H9 (cell line): ENCODE measurements around the gene AP2S1. TPM values are rescaled to one million over a fixed set of nuclear protein-coding genes. Genes with fewer than 3 reads are reported as not detected.

Experiments used
- DNase-seq: peaks from one replicate; pipeline ENCODE4 v3.0.0-alpha.2; 2017
- H2AFZ ChIP-seq: one replicate; pipeline ENCODE4 v1.6.1; 2013; ENCODE audit warnings: mild to moderate bottlenecking, low read length, control low read depth, moderate library complexity
- H2AK5ac ChIP-seq: 2 replicates; pipeline ENCODE4 v1.6.1; 2013; ENCODE audit warnings: low read length, control low read depth, mixed read lengths; ENCODE audit not compliant: insufficient read length
- H2BK120ac ChIP-seq: one replicate; pipeline ENCODE4 v1.6.1; 2013; ENCODE audit warnings: low read depth, mild to moderate bottlenecking, low read length, control low read depth, inconsistent platforms; ENCODE audit not compliant: poor library complexity, severe bottlenecking
- H2BK12ac ChIP-seq: 2 replicates; pipeline ENCODE4 v1.6.1; 2013; ENCODE audit warnings: low read length, control low read depth, mixed read lengths, low read depth; ENCODE audit not compliant: insufficient read length
- H2BK15ac ChIP-seq: 2 replicates; pipeline ENCODE4 v1.6.1; 2013; ENCODE audit warnings: low read depth, low read length, control low read depth
- H2BK20ac ChIP-seq: one replicate; pipeline ENCODE4 v1.6.1; 2013; ENCODE audit warnings: low read depth, mild to moderate bottlenecking, low read length, control low read depth, inconsistent platforms; ENCODE audit not compliant: poor library complexity, severe bottlenecking
- H2BK5ac ChIP-seq: 2 replicates; pipeline ENCODE4 v1.6.1; 2013; ENCODE audit warnings: low read length, control low read depth, mixed read lengths; ENCODE audit not compliant: insufficient read length
- H3K14ac ChIP-seq: 2 replicates; pipeline ENCODE4 v1.6.1; 2013; ENCODE audit warnings: low read length, control low read depth; ENCODE audit not compliant: insufficient read depth
- H3K18ac ChIP-seq: 2 replicates; pipeline ENCODE4 v1.6.1; 2013; ENCODE audit warnings: low read depth, mild to moderate bottlenecking, mixed read lengths, low read length, control low read depth; ENCODE audit not compliant: insufficient read length
- H3K23ac ChIP-seq: 2 replicates; pipeline ENCODE4 v1.6.1; 2013; ENCODE audit warnings: low read length, control low read depth, mixed read lengths, low read depth; ENCODE audit not compliant: insufficient read length
- H3K23me2 ChIP-seq: 2 replicates; pipeline ENCODE4 v1.6.1; 2013; ENCODE audit warnings: low read depth, mild to moderate bottlenecking, mixed read lengths, low read length, control low read depth; ENCODE audit not compliant: insufficient read length, poor library complexity, severe bottlenecking
- H3K27ac ChIP-seq: 2 replicates; pipeline ENCODE4 v1.5.1; 2013; ENCODE audit warnings: low read length, control low read depth, mixed read lengths, low read depth; ENCODE audit not compliant: insufficient read length
- H3K27me3 ChIP-seq: 2 replicates; pipeline ENCODE4 v1.6.1; 2013; ENCODE audit warnings: low read length, control low read depth, inconsistent platforms; ENCODE audit not compliant: insufficient read depth
- H3K4ac ChIP-seq: 2 replicates; pipeline ENCODE4 v1.6.1; 2013; ENCODE audit warnings: low read depth, mild to moderate bottlenecking, control low read depth, inconsistent platforms, low read length, moderate library complexity
- H3K4me1 ChIP-seq: 2 replicates; pipeline ENCODE4 v1.6.1; 2013; ENCODE audit warnings: low read length, control low read depth, inconsistent platforms; ENCODE audit not compliant: insufficient read depth
- H3K4me2 ChIP-seq: 2 replicates; pipeline ENCODE4 v1.6.1; 2013; ENCODE audit warnings: low read length, control low read depth, mixed read lengths; ENCODE audit not compliant: insufficient read length, insufficient read depth
- H3K56ac ChIP-seq: 2 replicates; pipeline ENCODE4 v1.6.1; 2013; ENCODE audit warnings: low read depth, mild to moderate bottlenecking, mixed read lengths, low read length, control low read depth; ENCODE audit not compliant: insufficient read length
- H3K79me1 ChIP-seq: 2 replicates; pipeline ENCODE4 v1.6.1; 2013; ENCODE audit warnings: low read depth, mild to moderate bottlenecking, moderate library complexity, low read length, control low read depth, inconsistent platforms; ENCODE audit not compliant: insufficient read depth, poor library complexity, severe bottlenecking
- H3K79me2 ChIP-seq: 2 replicates; pipeline ENCODE4 v1.6.1; 2013; ENCODE audit warnings: low read length, control low read depth, inconsistent platforms; ENCODE audit not compliant: insufficient read depth
- H3K9ac ChIP-seq: 2 replicates; pipeline ENCODE4 v1.6.1; 2013; ENCODE audit warnings: low read length, control low read depth, mixed read lengths; ENCODE audit not compliant: insufficient read length; ENCODE audit errors: extremely low read depth
- H3K9me3 ChIP-seq: one replicate; pipeline ENCODE4 v1.6.1; 2013; ENCODE audit warnings: low read depth, low read length, inconsistent platforms; ENCODE audit not compliant: control insufficient read depth
- H3T11ph ChIP-seq: one replicate; pipeline ENCODE4 v1.6.1; 2013; ENCODE audit warnings: mild to moderate bottlenecking, low read length, control low read depth, inconsistent platforms
- H4K20me1 ChIP-seq: one replicate; pipeline ENCODE4 v1.6.1; 2013; ENCODE audit not compliant: control insufficient read depth, insufficient read length, insufficient read depth
- H4K5ac ChIP-seq: 2 replicates; pipeline ENCODE4 v1.6.1; 2013; ENCODE audit warnings: low read depth, mild to moderate bottlenecking, mixed read lengths, low read length, control low read depth; ENCODE audit not compliant: insufficient read length
- H4K8ac ChIP-seq: replicated peaks from 2 replicates; pipeline ENCODE4 v1.6.1; 2013; ENCODE audit warnings: low read length, control low read depth, mixed read lengths, low read depth; ENCODE audit not compliant: insufficient read length
- H4K91ac ChIP-seq: 2 replicates; pipeline ENCODE4 v1.6.1; 2013; ENCODE audit warnings: low read depth, mild to moderate bottlenecking, moderate library complexity, mixed read lengths, low read length, control low read depth; ENCODE audit not compliant: insufficient read length
- H3K27ac Mint-ChIP-seq, 3 experiments: 2 replicates in 2 of 3; 3 replicates in 1 of 3; pipeline ENCODE4 v1.8.0; 2020 to 2021; ENCODE audit warnings: mixed read lengths in 3 of 3, mild to moderate bottlenecking in 1 of 3, moderate library complexity in 1 of 3
- H3K27me3 Mint-ChIP-seq: 2 replicates; pipeline ENCODE4 v1.8.0; 2021; ENCODE audit warnings: low read depth, mild to moderate bottlenecking, moderate library complexity, mixed read lengths
- H3K36me3 Mint-ChIP-seq, 3 experiments: 2 replicates in 2 of 3; 3 replicates in 1 of 3; pipeline ENCODE4 v1.8.0; 2020 to 2021; ENCODE audit warnings: low read depth in 3 of 3, mixed read lengths in 3 of 3; ENCODE audit not compliant: insufficient read depth in 1 of 3
- H3K4me1 Mint-ChIP-seq, 2 experiments: 2 replicates each; pipeline ENCODE4 v1.8.0; 2020; ENCODE audit warnings: mixed read lengths in 2 of 2
- H3K4me3 Mint-ChIP-seq, 2 experiments: 2 replicates in 1 of 2; 3 replicates in 1 of 2; pipeline ENCODE4 v1.8.0; 2020 to 2021; ENCODE audit warnings: mild to moderate bottlenecking in 2 of 2, mixed read lengths in 2 of 2, moderate library complexity in 1 of 2
- H3K9me3 Mint-ChIP-seq, 2 experiments: 2 replicates in 1 of 2; 3 replicates in 1 of 2; pipeline ENCODE4 v1.8.0; 2020; ENCODE audit warnings: mild to moderate bottlenecking in 2 of 2, mixed read lengths in 2 of 2, moderate library complexity in 1 of 2
- CTCF ChIP-seq: fragments of 200-600 bp; sonication (generic); conservative IDR thresholded peaks from 3 replicates; pipeline ENCODE4 v1.8.0; 2021; ENCODE audit warnings: antibody characterized with exemption, mild to moderate bottlenecking
- WGBS: extraction: QIAGEN DNeasy Blood & Tissue Kit; methylation state at CpG from one replicate; pipeline ENCODE4 v1.1.7; 2013; ENCODE audit warnings: missing lambda C conversion rate, low lambda C conversion rate, mixed read lengths; ENCODE audit not compliant: insufficient read length; ENCODE audit errors: extremely low coverage; 5-methylcytosine and 5-hydroxymethylcytosine counted together
- total RNA-seq: library from RNA; stranded (reverse); gene quantifications from 2 replicates; pipeline ENCODE4 v1.2.1, GENCODE V29; 2021

The AP2S1 gene
- total RNA-seq, 1 experiment from 2014 or later: 193 TPM

DNA sequence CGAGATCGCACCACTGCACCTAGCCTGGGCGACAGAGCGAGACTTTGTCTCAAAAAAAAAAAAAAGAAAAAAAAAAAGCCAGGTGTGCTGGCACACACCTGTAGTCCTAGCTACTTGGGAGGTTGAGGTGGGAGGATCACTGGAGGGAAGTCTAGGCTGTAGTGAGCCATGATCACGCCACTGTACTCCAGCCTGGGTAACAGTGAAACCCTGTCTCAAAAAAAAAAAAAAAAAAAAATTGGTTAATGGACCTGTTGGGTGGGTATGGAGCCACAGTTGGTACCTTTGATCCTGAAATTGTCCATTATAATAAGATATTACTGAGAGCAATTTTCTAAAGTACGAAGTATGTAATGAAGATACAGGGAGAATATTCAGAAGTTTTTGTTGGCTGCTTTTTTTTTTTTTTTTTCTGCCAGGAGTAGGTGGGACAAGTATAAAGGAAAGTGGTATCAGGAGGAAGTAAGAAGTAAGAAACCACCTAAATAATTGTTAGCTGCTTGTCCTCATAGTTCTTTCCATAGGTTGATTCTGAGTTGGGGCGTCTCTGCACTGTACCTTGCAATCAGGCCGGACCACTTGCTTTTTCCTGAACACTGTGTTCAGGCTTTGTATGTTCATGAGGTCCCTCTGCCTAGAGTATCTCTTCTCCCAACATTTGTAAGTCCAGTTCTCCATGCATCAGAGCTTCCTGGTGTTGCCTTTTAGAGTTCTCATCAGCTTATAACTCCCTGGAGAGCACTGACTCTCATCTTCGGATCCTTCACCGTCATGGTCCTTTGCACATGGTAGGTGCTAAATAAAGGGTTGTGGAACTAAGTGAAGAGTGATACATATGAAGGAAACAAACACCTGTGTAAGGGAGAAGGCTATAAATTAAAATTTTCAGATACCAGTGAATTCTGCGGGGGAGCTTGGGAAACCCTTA, 41.9 kb upstream of the AP2S1 start:
- no peaks in the 10 kb centered on the region for H4K20me1 ChIP-seq

More for the DNA sequence above, 41.9 kb upstream of the AP2S1 start:
- TF ChIP-seq CTCF: no peak
- no peak overlapping the region for H3K14ac ChIP-seq
- H3K9me3 ChIP-seq: no peaks in the 10 kb centered on the region
- Mint-ChIP-seq H3K27me3 (no peaks in the 10 kb centered on the region), H3K4me1 (peaks cover 13 to 21% of the 10 kb centered on the region in 2 experiments), H3K27ac (peak overlapping the region in 1 of 3 experiments; percentile 48; a peak in 3 of 7 replicates), H3K36me3 (peaks cover 1 to 8% (median 3%) of the 10 kb centered on the region in 3 experiments; a peak in 5 of 7 replicates), H3K4me3 (no peak overlapping the region), H3K9me3 (no peaks in the 10 kb centered on the region)
- H3T11ph ChIP-seq: no peak overlapping the region
- H3K27ac ChIP-seq: peak overlapping the region; percentile 7
- H3K23ac ChIP-seq: no peak overlapping the region
- H4K5ac ChIP-seq: no peak overlapping the region
- H3K9ac ChIP-seq: no peak overlapping the region
- H3K18ac ChIP-seq: no peak overlapping the region
- no peak overlapping the region for H2BK120ac ChIP-seq
- no peak overlapping the region for H2AFZ ChIP-seq
- H2AK5ac ChIP-seq: no peak overlapping the region
- no peak overlapping the region for H2BK15ac ChIP-seq
- no peak overlapping the region for H2BK5ac ChIP-seq
- H3K79me1 ChIP-seq: peaks cover 7% of the 10 kb centered on the region
- WGBS: no CpG with 5 or more reads among the region's 11 CpGs
- H3K4me2 ChIP-seq: no peak overlapping the region
- no peaks in the 10 kb centered on the region for H3K23me2 ChIP-seq
- no peak overlapping the region for H3K4ac ChIP-seq
- H3K56ac ChIP-seq: no peak overlapping the region
- DNase-seq: no peak
- peaks cover 7% of the 10 kb centered on the region; the same call in 1 of the 2 replicates for H3K4me1 ChIP-seq
- no peak overlapping the region for H4K91ac ChIP-seq
- no peak overlapping the region for H2BK12ac ChIP-seq
- no peak overlapping the region for H2BK20ac ChIP-seq
- no peak overlapping the region for H4K8ac ChIP-seq
- H3K27me3 ChIP-seq: peaks cover 2% of the 10 kb centered on the region; the same call in 1 of the 2 replicates
- H3K79me2 ChIP-seq: peaks cover 14% of the 10 kb centered on the region; the same call in 1 of the 2 replicates
